SK-MEL-5 (cell line): Measurements from ENCODE around the gene CACNA1C. TPM values are rescaled to one million over a fixed set of nuclear protein-coding genes. Genes with fewer than 3 reads are reported as not detected.

ENCODE experiments used
- DNase-seq: peaks from one replicate; pipeline ENCODE4 v3.0.0-alpha.2; 2016; ENCODE audit warnings: low read depth, low spot score
- in situ Hi-C: cut with HindIII; loops from 2 replicates; pipeline ENCODE4 v1.10.0; 2016; ENCODE audit warnings: low sequenced_read_pairs, high pct_unique_total_duplicates, low pct_unique_long_range_greater_than_20kb
- total RNA-seq: library from RNA; depleted of rRNA; stranded (reverse); fragments of >200 nt; shearing (Covaris generic); gene quantifications from 2 replicates; pipeline ENCODE4 v1.2.3, GENCODE V29; 2014

Gene CACNA1C
- total RNA-seq, 1 experiment from 2014 or later: 0.05 TPM

DNA sequence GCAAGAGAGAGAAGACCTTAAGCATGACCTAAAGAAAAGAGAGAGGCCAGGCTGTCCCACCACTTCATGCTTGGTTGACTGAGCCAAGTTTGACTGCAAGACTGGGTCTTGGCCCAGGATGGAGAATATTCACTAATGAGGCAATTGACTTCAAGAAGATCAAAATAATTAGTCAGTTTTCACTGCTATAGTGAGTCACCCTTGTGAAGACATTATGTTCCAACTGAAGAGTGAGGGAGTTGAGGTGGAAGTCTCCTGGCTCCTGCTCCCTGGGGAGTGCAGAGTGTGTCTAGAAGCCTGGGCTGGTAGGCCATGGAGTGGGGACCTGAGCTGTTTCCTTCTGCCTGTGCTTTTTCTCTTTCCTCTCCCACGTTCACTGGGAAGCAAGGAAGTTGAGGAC is 117.6 kb downstream of the CACNA1C start:
- no peak for DNase-seq
- in situ Hi-C loops: no loop called here

DNA sequence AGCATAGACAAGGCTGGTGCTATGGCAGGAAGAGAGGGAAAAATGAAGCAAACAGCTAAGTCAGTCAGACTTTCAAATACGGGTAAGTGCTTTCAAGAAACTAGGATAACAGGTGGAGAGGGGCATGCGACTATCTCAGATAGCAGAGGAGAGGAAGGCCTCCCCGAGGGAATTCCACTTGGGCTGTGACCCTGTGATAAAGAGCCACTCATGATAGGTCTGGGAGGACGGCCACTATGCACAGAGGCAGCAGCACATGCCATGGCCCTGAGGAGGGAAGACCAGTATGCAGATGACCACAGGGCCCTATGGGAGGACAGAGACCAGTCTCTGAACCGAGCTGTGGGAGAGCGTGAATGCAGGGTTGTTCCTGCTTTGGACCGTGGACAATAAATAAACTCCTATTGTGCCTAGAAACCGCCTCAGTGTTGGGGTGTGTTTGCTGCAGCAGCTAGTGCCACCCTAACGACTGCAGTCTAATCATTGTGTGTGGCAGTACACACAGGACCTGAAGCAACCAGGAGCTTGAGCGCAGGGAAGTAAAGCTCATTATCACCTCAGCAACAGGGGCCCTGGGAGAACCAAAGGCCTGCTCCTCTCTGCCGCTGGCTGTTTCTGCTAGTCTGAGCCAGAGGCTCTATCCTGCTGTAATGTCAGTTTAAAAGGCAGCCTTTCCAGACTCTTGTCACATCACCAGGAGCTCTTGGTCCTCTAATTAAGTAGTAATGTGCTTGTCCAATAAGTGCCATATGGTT is 119.1 kb downstream of the CACNA1C start:
- in situ Hi-C loops: no loop called here
- no peak for DNase-seq

DNA sequence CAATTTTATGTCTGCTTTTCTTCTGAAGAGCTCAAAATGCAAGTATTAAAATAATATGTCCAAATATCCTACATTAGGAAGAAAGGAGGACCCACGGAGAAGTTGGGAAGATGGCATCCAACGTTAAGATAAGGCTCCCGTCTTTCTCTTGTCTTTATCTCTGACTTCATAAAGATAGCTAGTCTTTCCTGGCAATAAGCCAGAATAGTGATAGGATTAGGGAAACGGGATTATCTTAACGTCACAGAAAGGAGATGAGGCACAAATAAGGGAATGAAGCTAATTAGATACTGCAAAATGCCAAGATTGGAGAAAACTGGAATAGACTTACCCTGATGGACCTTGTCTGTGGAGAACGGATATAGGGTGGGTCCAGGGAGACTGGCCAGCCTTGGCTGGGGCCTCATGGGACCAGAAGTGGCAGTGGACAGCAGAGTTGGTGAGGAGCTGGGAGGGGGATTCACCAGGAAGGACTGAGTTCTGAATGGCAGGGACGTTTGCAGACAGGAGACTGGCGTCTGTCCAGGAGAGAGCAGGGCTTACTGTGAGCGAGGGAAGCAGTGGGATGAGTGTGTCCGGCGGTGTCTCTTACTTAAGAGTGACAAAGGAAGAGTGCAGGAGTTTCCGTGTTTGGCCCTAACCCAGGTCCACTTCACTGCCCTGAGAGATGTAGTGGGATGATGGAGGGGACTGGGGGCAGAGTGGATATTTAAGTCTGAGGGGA is 119.9 kb downstream of the CACNA1C start:
- in situ Hi-C loops: no loop called here
- DNase-seq: no peak

DNA sequence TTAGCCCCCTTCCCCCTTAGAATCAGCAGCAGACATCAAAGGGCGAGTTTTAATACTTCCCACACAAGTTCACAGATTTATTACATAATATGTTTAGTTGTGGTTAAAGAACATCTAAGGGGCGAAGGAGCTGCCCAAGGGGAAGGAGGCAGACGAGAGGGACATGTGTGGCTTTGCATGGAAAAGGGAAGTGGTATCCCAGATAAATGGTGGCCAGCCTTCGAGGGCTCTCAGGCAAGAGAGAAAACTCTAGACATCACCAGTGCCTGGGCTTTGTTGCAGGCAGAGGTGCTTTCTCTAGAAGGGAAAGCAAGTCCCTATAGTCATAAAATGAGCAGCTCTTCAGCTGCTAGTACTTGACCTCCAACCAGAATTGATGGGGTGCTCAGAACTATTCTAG is 121.2 kb downstream of the CACNA1C start:
- in situ Hi-C loops: no loop called here
- DNase-seq: no peak

DNA sequence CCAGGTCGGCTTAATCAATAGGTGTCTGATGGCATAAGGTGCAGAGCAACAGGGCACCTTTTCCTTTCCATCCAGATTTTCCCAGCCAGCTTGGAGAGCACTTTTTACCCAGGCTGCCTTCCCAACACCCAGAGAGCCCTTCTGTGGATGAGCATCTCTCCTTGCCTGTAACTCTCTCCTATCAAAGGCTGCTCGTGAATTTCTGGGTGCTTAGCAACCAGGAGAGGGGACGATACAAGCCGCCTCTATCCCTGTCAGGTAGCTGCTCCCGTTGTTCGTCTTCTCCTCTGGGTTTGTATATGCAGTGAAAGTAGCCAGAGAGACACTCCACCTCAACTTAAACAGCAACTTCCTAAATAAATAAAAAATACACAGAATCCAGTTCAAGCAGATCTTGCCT is 124.2 kb downstream of the CACNA1C start:
- in situ Hi-C loops: no loop called here
- no peak for DNase-seq

DNA sequence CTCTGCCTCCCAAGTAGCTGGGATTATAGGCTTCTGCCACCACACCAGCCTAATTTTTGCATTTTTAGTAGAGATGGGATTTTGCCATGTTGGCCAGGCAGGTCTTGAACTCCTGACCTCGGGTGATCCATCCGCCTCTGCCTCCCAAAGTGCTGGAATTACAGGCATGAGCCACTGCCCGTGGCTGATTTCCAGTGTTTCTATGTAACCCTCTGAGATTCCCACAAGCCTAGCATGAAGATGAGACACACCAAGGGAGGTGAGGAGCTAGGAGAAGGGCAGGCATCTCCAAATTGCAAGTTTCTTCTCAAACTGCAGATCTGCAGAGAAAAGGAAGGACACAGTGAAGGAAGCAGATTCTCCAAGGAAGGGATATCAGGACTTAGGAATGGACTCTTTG is 125.0 kb downstream of the CACNA1C start:
- no peak for DNase-seq
- in situ Hi-C loops: no loop called here

DNA sequence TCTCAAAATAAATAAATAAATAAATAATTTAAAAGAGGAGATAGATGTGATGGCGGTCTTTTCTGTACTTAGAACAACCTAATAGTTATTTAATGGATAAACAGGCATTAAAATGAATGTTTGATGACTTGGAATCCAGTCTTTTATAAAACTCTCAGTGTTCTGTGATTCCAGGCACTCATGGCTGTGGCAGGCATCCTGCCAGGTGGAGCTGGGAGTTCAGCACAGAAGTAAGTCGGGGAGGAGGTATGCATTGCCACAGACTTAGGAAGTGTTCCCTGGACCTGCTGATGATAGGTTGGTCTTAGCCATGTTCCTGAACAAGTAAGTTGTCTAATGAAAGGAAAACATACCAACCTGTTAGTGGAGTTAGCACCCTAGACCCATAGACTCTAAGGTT is 126.3 kb downstream of the CACNA1C start:
- no peak for DNase-seq
- in situ Hi-C loops: no loop called here

DNA sequence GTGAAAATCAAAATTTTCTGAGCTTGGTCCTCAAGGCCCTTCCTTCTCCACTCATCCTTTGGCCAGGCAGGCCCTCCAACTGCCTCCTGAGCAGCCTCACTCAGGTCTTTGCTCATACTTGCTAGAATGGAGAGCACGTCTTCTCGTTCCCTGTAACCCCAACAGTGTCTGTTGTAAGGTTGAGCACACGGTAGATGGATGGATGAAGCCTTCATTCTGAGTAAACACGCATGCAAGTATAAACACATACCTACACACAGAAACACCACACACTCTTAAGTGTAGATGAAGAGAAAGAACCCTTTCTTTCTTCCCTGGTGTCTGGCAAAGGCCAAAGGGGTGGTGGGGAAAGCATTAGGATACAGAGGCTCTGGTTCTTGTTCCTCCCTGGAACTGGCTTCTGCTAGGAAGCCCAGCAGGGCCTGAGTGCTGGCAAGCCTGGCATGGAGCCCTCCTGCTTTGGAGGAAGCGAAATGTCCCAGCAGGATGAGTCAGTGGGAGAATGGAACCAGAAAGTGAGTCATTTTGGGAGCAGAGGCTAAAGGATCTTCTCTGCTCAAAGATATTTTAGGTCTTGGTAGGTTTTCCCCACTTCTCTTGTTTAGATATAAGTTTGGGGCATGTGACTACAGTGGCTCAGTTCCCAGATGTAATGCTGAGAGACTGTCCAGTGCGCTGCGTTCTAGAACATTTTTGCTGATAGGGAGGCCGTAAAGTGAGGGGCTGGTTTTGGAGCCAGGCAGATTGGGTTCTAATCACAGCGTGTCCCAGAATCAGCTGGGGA is 127.4 kb downstream of the CACNA1C start:
- in situ Hi-C loops: no loop called here
- DNase-seq: no peak

DNA sequence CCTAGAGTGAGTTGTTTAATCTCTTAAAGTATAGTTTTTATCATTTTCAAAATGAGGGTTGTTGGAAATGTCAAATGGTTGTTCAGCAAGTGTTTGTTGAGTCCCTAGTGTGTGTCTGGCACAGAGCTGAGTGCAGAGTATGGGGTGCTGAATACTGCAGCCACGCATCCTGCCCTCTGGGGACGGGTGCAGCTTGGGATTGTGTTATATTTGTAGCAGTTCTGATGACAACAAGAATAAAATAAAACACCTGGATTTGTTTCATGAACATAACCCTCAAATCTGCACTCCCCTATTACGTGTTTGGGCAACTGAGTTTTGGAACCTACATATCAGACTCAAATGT is 127.9 kb downstream of the CACNA1C start:
- no peak for DNase-seq
- in situ Hi-C loops: no loop called here

DNA sequence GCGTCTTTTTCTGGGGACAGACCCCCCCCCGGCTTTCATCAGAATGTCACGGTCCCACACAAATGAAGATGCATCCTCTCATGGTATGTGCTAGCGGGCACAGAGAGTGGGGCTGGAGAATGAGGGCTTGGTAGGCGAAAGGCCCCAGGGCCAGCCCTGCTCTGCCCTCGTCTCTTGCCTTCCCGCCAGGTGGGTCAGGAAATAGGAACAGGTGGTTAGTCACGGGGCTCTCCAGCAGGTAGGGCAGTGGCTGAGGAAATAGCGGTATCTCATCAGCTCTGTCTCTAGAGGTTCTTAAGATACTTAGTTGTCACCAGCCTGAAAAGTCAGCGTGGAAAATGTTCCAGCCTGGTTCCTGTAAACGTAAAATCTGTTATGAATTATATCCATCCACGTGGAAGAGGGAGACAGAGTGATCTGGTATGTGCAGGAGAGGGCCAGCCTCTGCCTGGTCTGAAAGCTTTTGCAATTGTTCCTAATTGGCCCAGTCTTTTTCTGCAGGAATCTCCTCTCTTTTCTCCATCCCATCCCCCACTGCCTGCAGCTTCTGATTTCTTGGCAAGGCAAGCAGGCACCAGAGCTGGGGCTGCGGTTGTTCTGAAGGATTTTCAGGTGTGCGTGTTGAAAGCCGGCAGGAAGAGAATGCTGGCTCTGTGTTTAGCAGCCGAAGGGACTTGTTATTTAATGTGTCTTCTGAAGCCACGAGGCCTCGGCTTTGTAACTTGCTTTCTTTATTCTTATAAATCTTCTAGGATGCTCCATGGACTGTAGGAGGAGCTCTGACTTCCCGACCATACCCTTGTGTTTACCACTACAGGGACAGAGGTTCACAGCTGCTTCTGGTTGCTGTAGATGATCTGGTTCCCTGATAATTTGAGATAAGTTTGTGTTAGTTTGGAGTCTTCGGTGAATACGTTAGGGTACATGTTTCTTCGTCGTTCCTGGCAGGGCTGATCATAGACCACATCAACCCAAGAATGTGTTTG is 131.1 kb downstream of the CACNA1C start:
- in situ Hi-C loops: no loop called here
- DNase-seq: peak; percentile 18

DNA sequence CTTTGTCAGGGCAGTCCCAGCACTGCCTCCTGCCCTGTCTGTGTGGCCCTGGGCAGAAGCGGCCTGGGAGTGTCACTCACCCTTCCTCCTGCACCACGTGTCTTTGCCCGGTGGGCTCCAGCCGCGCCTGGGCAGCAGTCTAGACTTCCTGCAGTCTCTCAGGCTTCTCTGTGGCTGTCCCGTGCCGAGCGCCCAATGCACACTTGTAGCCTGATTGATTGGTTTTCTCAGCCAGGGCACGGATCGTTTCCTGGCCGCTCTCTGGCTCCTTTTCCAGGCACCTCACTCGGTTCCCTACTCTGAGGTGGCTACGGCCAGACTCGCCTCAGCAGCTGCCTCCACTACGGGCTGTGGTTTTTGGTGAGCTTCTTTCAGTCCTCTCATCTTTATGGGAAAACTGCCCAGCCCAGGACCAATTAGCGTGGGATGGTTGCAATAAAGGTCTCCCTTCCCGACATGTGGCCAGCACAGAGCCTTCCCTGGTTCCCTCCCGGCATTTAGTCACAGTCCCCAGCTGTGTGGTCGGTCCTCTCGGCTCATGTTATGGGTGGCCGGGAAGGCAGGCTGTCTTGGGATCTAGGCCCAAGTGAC is 133.1 kb downstream of the CACNA1C start:
- in situ Hi-C loops: no loop called here
- no peak for DNase-seq

DNA sequence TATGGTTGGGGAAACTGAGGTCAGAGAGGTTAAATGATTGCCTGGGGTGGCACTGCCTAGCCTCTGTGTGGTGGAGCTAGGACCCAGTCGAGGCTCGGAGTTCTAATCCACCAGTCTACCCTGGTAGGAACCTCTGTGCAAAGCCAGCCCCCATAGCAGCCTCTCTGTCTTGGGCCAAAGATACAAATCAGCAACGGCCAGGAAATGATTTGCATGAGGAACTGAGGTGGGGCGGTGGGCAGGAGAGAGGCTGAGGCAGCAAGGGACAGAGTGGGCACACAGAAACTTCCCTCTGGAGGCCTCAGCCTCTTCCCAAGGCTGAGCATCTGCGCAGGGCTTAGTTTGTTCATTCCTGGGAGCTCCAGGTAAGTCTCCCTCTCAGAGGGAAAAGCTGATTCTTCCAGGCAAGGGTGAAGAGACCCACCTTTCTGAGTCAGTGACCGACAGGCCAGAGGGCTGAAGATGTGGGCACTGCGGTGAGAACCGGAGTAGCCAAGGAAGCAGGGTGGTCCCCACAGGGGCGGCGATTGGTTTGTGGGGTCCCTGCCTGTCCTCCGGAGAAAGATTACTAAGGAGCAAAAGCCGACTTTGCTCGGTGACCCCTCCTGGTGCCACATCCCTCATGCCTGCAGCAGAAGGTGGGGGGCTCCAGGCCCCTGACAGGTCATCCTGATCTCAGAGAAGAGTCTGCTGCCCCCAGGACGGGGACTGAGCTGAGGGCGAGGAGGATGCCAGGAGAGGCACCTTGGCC is 134.6 kb downstream of the CACNA1C start:
- in situ Hi-C loops: no loop called here
- DNase-seq: no peak

DNA sequence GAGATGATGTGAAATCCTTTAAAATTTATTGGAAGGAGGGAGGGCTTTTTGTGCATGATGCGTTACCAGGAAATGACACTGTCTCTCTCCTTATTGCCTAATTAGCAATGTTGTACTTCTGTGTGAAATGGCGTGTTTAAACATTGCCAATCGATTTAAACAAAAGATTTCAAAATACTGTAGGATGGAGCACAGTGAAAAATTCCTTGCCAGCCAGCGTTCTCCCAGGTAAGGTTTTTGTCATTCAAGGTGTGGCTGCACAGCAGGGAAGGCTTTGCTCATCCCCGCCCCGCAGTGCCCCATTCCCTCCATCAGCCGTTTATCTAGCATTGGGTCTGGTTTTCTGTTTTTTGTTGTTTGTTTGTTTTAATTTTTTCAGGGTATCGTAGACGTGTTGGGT is 137.3 kb downstream of the CACNA1C start:
- no peak for DNase-seq
- in situ Hi-C loops: no loop called here

DNA sequence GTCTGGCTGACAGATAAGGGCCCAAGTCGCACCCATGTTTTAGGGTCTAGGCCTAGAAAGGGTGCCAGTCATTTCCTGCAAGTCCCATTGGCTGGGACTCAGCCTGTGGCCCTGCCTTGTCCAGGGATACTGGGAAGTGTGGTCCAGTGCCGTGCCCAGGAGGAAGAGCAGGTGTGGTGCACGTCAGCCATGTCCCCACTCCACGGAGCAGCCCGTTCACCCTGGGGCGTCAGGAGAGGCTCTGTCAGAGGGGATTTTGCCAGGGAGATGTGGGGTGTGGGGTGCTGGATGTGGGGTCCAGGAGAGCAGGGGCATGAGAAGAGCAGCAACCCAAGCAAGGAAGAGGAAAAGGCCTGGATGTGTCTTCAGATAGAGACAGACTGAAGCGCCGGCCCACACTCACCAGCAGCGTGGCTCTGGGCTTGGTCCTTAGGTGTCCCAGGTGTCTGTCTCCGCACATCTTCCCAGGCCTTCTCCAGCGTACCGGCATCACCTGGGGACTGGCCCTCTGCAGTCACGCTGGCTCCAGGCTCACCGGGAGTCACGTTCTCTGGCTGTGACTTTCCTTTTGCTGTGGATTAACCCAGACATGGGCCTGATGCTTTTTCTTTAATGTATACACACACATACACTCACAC is 138.2 kb downstream of the CACNA1C start:
- in situ Hi-C loops: no loop called here
- no peak for DNase-seq

DNA sequence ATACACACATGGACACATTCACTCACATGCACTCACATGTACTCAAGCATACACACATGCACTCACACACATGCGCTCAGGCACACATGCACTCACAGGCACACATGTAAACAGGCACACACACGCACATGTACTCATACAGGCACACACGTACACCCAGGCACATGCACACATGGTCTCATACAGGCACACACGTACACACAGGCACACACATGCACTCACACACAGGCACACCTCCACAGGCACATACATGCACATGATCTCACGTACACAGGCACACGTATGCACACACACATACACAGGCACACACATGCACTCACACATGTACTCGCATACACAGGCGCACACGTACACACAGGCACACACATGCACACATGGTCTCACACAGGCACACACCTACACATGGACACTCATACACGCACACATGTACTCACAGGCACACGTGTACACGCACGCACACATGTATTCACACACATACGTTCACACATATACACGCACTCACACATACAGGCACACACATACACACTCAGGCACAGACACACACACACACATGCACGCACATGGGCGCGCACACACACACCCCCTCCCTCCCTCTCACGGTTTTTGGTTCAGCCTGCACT is 138.9 kb downstream of the CACNA1C start:
- in situ Hi-C loops: no loop called here
- DNase-seq: no peak

DNA sequence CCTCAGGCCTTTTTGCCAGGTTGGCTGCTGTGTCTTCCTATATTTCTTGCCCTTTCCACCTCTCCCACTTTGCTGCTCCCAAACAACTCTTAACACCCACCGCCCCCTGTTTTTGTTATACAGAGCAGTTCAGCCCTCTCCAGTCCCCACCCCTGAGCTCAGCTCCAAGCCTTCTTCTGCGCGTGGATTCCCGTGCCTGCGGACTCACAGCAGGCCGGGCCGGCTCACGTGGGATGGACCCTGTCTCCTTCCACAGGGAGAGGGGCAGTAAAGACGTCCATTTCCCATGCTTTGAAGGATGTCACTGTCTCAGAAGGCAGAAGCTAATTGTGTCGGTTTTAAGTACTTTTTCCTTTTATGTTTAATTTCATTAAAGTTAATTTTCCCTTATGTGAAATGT is 139.4 kb downstream of the CACNA1C start:
- no peak for DNase-seq

More for the DNA sequence above, 139.4 kb downstream of the CACNA1C start:
- in situ Hi-C loops: no loop called here
